Testis (tissue), 3 donors: ENCODE measurements around the gene SHISA8. TPM values are rescaled to one million over a fixed set of nuclear protein-coding genes. Genes with fewer than 3 reads are reported as not detected.

ENCODE experiments used
- DNase-seq: peaks from one replicate; pipeline ENCODE4 v3.0.0-alpha.2; 2019
- H3K27ac ChIP-seq, 2 donors: fragments of 200-600 bp; sonication (generic); one replicate each; pipeline ENCODE4 v1.5.1; 2019
- H3K27me3 ChIP-seq: fragments of 200-600 bp; sonication (generic); one replicate; pipeline ENCODE4 v1.5.1; 2019
- H3K36me3 ChIP-seq: fragments of 200-600 bp; sonication (generic); one replicate; pipeline ENCODE4 v1.5.1; 2017; ENCODE audit warnings: low read depth; ENCODE audit errors: missing control alignments
- H3K4me1 ChIP-seq: fragments of 200-600 bp; sonication (generic); one replicate; pipeline ENCODE4 v1.5.1; 2019
- H3K4me3 ChIP-seq, 2 donors: fragments of 200-600 bp; sonication (generic); one replicate each; pipeline ENCODE4 v1.5.1; 2017 to 2019
- H3K9me3 ChIP-seq: fragments of 200-600 bp; sonication (generic); one replicate; pipeline ENCODE4 v1.5.1; 2017
- POLR2A ChIP-seq: fragments of 450-650 bp; IDR thresholded peaks from one replicate; pipeline ENCODE4 v1.6.1; 2017; ENCODE audit warnings: antibody characterized with exemption, mild to moderate bottlenecking, moderate library complexity
- WGBS, 2 donors: methylation state at CpG; one replicate each; pipeline ENCODE4 v1.1.5; 2018; 5-methylcytosine and 5-hydroxymethylcytosine counted together
- intact Hi-C: fragments of 100-400 bp; cut with DNase I; formaldehyde crosslinking; loops from one replicate; pipeline ENCODE4 v1.15.1; 2023; ENCODE audit warnings: low total_unique reads
- polyA plus RNA-seq: library from polyadenylated mRNA; stranded (reverse); fragments of 350-450 nt; fragmentation: Illumina TruSeq; extraction: RNeasy Lipid Tissue Mini Kit (QIAGEN cat#74804); gene quantifications from one replicate; pipeline ENCODE4 v1.2.3, GENCODE V29; 2014; ENCODE audit warnings: low read depth, low replicate concordance; ENCODE audit not compliant: insufficient read depth
- total RNA-seq, 2 donors: library from RNA; depleted of rRNA; stranded (reverse); fragments of >200 nt; gene quantifications; one replicate each; pipeline ENCODE4 v1.2.3, GENCODE V29; 2016
- TF ChIP-seq, protein P1 (sequence below), 3 experiments: fragments of 450-650 bp in 2 of 3; fragments of 200-600 bp in 1 of 3; sonication (generic) in 1 of 3; IDR thresholded peaks; one replicate each; pipeline ENCODE4 v1.5.1; 2016 to 2019; ENCODE audit warnings: antibody characterized with exemption in 3 of 3, mild to moderate bottlenecking in 2 of 3, moderate library complexity in 1 of 3

Gene SHISA8
- total and polyA plus RNA-seq, 3 donors from 2014 or later, result 1.3 to 1.4 TPM; not detected in 1

DNA sequence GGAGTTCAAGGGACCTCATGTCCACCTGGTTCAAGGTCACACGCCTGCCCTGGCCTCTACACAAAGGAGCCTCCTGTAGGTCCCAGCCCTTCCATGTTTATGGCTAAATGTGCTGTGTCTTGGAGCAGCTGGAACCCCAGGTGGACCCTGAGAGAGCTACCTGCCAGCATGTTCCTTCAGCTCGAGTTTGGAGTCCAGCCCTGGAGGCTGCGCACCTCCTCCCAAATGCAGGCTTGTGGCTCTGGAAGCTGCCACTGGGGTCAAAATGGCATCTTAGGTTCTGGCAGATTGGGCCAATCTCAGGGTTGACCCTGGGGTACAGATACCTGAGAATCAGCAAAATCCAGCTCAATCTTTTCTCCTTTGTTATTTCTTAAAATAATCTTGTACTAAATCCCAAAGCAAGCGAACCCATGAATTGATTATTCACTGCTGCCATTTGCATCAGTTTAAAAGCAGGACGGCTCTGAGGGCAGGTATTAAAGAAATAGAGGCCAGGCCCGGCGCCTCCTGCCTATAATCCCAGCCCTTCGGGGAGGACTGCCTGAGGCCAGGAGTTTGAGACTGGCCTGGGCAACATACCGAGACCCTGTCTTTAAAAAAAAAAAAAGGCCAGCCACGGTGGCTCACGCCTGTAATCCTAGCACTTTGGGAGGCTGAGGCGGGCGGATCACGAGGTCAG, 8.9 kb upstream of the SHISA8 start:
- Histone ChIP-seq H3K36me3 (no peaks in the 10 kb centered on the region), H3K4me1 (peaks cover 9% of the 10 kb centered on the region), H3K4me3 (no peak overlapping the region), H3K27me3 (no peaks in the 10 kb centered on the region), H3K9me3 (no peaks in the 10 kb centered on the region), H3K27ac (no peak overlapping the region)
- TF ChIP-seq POLR2A, result no peak
- TF ChIP-seq, protein P1, sequence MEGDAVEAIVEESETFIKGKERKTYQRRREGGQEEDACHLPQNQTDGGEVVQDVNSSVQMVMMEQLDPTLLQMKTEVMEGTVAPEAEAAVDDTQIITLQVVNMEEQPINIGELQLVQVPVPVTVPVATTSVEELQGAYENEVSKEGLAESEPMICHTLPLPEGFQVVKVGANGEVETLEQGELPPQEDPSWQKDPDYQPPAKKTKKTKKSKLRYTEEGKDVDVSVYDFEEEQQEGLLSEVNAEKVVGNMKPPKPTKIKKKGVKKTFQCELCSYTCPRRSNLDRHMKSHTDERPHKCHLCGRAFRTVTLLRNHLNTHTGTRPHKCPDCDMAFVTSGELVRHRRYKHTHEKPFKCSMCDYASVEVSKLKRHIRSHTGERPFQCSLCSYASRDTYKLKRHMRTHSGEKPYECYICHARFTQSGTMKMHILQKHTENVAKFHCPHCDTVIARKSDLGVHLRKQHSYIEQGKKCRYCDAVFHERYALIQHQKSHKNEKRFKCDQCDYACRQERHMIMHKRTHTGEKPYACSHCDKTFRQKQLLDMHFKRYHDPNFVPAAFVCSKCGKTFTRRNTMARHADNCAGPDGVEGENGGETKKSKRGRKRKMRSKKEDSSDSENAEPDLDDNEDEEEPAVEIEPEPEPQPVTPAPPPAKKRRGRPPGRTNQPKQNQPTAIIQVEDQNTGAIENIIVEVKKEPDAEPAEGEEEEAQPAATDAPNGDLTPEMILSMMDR (IDR thresholded peaks at IDR 0.05), result no peak
- 85 to 94% methylated on average over 14 of the region's 14 CpGs for WGBS, 2 donors
- no peak for DNase-seq
- intact Hi-C loops, result no loop called here

- no peaks in the 10 kb centered on the region for H3K27me3 ChIP-seq
- intact Hi-C loops, result no loop called here
- H3K9me3 ChIP-seq, result no peaks in the 10 kb centered on the region
- H3K4me1 ChIP-seq, result peaks cover 9% of the 10 kb centered on the region
- no peak overlapping the region for H3K27ac ChIP-seq
- no peak for DNase-seq
- TF ChIP-seq, protein P1 (IDR thresholded peaks at IDR 0.05), result no peak
- no peak for TF ChIP-seq POLR2A
- H3K4me3 ChIP-seq, result no peak overlapping the region
- 91 to 96% methylated on average over 4 of the region's 4 CpGs for WGBS, 2 donors
- no peaks in the 10 kb centered on the region for H3K36me3 ChIP-seq
Measured at GRCh38 chr22:41922940-41923594, 8.2 kb upstream of the SHISA8 start.

DNA sequence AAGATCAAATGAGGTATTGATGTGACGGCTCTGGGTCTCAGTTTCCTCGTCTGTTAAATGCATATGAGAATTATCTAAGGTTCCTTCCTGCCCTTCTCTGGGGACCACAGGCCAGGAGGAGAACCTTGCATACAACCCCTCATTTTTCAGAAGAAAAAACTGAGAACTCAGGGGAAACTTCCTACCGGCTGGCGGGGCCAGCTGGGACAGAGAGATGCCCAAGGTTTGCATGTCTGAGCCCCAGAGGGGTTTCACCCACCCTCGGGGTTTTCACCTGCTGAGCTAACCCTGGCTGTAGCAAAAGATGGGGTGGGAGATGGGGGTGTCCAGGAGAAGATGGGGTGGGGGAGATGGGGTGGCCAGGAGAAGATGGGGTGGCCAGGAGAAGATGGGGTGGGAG, 7.5 kb upstream of the SHISA8 start:
- TF ChIP-seq POLR2A, result no peak
- TF ChIP-seq, protein P1 (IDR thresholded peaks at IDR 0.05), result no peak
- Histone ChIP-seq H3K4me3 (no peak overlapping the region), H3K36me3 (no peaks in the 10 kb centered on the region), H3K4me1 (peaks cover 9% of the 10 kb centered on the region), H3K9me3 (no peaks in the 10 kb centered on the region), H3K27ac (no peak overlapping the region), H3K27me3 (no peaks in the 10 kb centered on the region)
- WGBS, 2 donors, result 95% methylated on average over 5 of the region's 5 CpGs
- intact Hi-C loops, result no loop called here
- no peak for DNase-seq

GRCh38 chr22:41920271-41920976, 5.5 kb upstream of the SHISA8 start:
- H3K36me3 ChIP-seq, result no peaks in the 10 kb centered on the region
- H3K27ac ChIP-seq, result no peak overlapping the region
- DNase-seq, result no peak
- TF ChIP-seq, protein P1 (IDR thresholded peaks at IDR 0.05), result no peak
- TF ChIP-seq POLR2A, result no peak
- peak overlapping the region; percentile 36 to 38 for H3K4me3 ChIP-seq
- H3K27me3 ChIP-seq, result no peaks in the 10 kb centered on the region
- intact Hi-C loops, result no loop called here
- peaks cover 7% of the 10 kb centered on the region for H3K4me1 ChIP-seq
- 37 to 49% methylated on average over 7 to 21 of the region's 21 CpGs for whole genome bisulfite sequencing, 2 donors
- H3K9me3 ChIP-seq, result no peaks in the 10 kb centered on the region
